H9 (cell line): ENCODE results near the gene FARP2. TPM values are rescaled to one million over a fixed set of nuclear protein-coding genes. Genes with fewer than 3 reads are reported as not detected.
A peak's percentile ranks its signal among the peaks of the same experiment; 100 is the strongest.

Experiments
- DNase-seq: peaks from one replicate; pipeline ENCODE4 v3.0.0-alpha.2; 2017
- H2AFZ ChIP-seq: one replicate; pipeline ENCODE4 v1.6.1; 2013; ENCODE audit warnings: mild to moderate bottlenecking, low read length, control low read depth, moderate library complexity
- H2AK5ac ChIP-seq: 2 replicates; pipeline ENCODE4 v1.6.1; 2013; ENCODE audit warnings: low read length, control low read depth, mixed read lengths; ENCODE audit not compliant: insufficient read length
- H2BK120ac ChIP-seq: one replicate; pipeline ENCODE4 v1.6.1; 2013; ENCODE audit warnings: low read depth, mild to moderate bottlenecking, low read length, control low read depth, inconsistent platforms; ENCODE audit not compliant: poor library complexity, severe bottlenecking
- H2BK12ac ChIP-seq: 2 replicates; pipeline ENCODE4 v1.6.1; 2013; ENCODE audit warnings: low read length, control low read depth, mixed read lengths, low read depth; ENCODE audit not compliant: insufficient read length
- H2BK15ac ChIP-seq: 2 replicates; pipeline ENCODE4 v1.6.1; 2013; ENCODE audit warnings: low read depth, low read length, control low read depth
- H2BK20ac ChIP-seq: one replicate; pipeline ENCODE4 v1.6.1; 2013; ENCODE audit warnings: low read depth, mild to moderate bottlenecking, low read length, control low read depth, inconsistent platforms; ENCODE audit not compliant: poor library complexity, severe bottlenecking
- H2BK5ac ChIP-seq: 2 replicates; pipeline ENCODE4 v1.6.1; 2013; ENCODE audit warnings: low read length, control low read depth, mixed read lengths; ENCODE audit not compliant: insufficient read length
- H3K14ac ChIP-seq: 2 replicates; pipeline ENCODE4 v1.6.1; 2013; ENCODE audit warnings: low read length, control low read depth; ENCODE audit not compliant: insufficient read depth
- H3K18ac ChIP-seq: 2 replicates; pipeline ENCODE4 v1.6.1; 2013; ENCODE audit warnings: low read depth, mild to moderate bottlenecking, mixed read lengths, low read length, control low read depth; ENCODE audit not compliant: insufficient read length
- H3K23ac ChIP-seq: 2 replicates; pipeline ENCODE4 v1.6.1; 2013; ENCODE audit warnings: low read length, control low read depth, mixed read lengths, low read depth; ENCODE audit not compliant: insufficient read length
- H3K23me2 ChIP-seq: 2 replicates; pipeline ENCODE4 v1.6.1; 2013; ENCODE audit warnings: low read depth, mild to moderate bottlenecking, mixed read lengths, low read length, control low read depth; ENCODE audit not compliant: insufficient read length, poor library complexity, severe bottlenecking
- H3K27ac ChIP-seq: 2 replicates; pipeline ENCODE4 v1.5.1; 2013; ENCODE audit warnings: low read length, control low read depth, mixed read lengths, low read depth; ENCODE audit not compliant: insufficient read length
- H3K27me3 ChIP-seq: 2 replicates; pipeline ENCODE4 v1.6.1; 2013; ENCODE audit warnings: low read length, control low read depth, inconsistent platforms; ENCODE audit not compliant: insufficient read depth
- H3K4ac ChIP-seq: 2 replicates; pipeline ENCODE4 v1.6.1; 2013; ENCODE audit warnings: low read depth, mild to moderate bottlenecking, control low read depth, inconsistent platforms, low read length, moderate library complexity
- H3K4me1 ChIP-seq: 2 replicates; pipeline ENCODE4 v1.6.1; 2013; ENCODE audit warnings: low read length, control low read depth, inconsistent platforms; ENCODE audit not compliant: insufficient read depth
- H3K4me2 ChIP-seq: 2 replicates; pipeline ENCODE4 v1.6.1; 2013; ENCODE audit warnings: low read length, control low read depth, mixed read lengths; ENCODE audit not compliant: insufficient read length, insufficient read depth
- H3K56ac ChIP-seq: 2 replicates; pipeline ENCODE4 v1.6.1; 2013; ENCODE audit warnings: low read depth, mild to moderate bottlenecking, mixed read lengths, low read length, control low read depth; ENCODE audit not compliant: insufficient read length
- H3K79me1 ChIP-seq: 2 replicates; pipeline ENCODE4 v1.6.1; 2013; ENCODE audit warnings: low read depth, mild to moderate bottlenecking, moderate library complexity, low read length, control low read depth, inconsistent platforms; ENCODE audit not compliant: insufficient read depth, poor library complexity, severe bottlenecking
- H3K79me2 ChIP-seq: 2 replicates; pipeline ENCODE4 v1.6.1; 2013; ENCODE audit warnings: low read length, control low read depth, inconsistent platforms; ENCODE audit not compliant: insufficient read depth
- H3K9ac ChIP-seq: 2 replicates; pipeline ENCODE4 v1.6.1; 2013; ENCODE audit warnings: low read length, control low read depth, mixed read lengths; ENCODE audit not compliant: insufficient read length; ENCODE audit errors: extremely low read depth
- H3K9me3 ChIP-seq: one replicate; pipeline ENCODE4 v1.6.1; 2013; ENCODE audit warnings: low read depth, low read length, inconsistent platforms; ENCODE audit not compliant: control insufficient read depth
- H3T11ph ChIP-seq: one replicate; pipeline ENCODE4 v1.6.1; 2013; ENCODE audit warnings: mild to moderate bottlenecking, low read length, control low read depth, inconsistent platforms
- H4K20me1 ChIP-seq: one replicate; pipeline ENCODE4 v1.6.1; 2013; ENCODE audit not compliant: control insufficient read depth, insufficient read length, insufficient read depth
- H4K5ac ChIP-seq: 2 replicates; pipeline ENCODE4 v1.6.1; 2013; ENCODE audit warnings: low read depth, mild to moderate bottlenecking, mixed read lengths, low read length, control low read depth; ENCODE audit not compliant: insufficient read length
- H4K8ac ChIP-seq: replicated peaks from 2 replicates; pipeline ENCODE4 v1.6.1; 2013; ENCODE audit warnings: low read length, control low read depth, mixed read lengths, low read depth; ENCODE audit not compliant: insufficient read length
- H4K91ac ChIP-seq: 2 replicates; pipeline ENCODE4 v1.6.1; 2013; ENCODE audit warnings: low read depth, mild to moderate bottlenecking, moderate library complexity, mixed read lengths, low read length, control low read depth; ENCODE audit not compliant: insufficient read length
- H3K27ac Mint-ChIP-seq, 3 experiments: 2 replicates in 2 of 3; 3 replicates in 1 of 3; pipeline ENCODE4 v1.8.0; 2020 to 2021; ENCODE audit warnings: mixed read lengths in 3 of 3, mild to moderate bottlenecking in 1 of 3, moderate library complexity in 1 of 3
- H3K27me3 Mint-ChIP-seq: 2 replicates; pipeline ENCODE4 v1.8.0; 2021; ENCODE audit warnings: low read depth, mild to moderate bottlenecking, moderate library complexity, mixed read lengths
- H3K36me3 Mint-ChIP-seq, 3 experiments: 2 replicates in 2 of 3; 3 replicates in 1 of 3; pipeline ENCODE4 v1.8.0; 2020 to 2021; ENCODE audit warnings: low read depth in 3 of 3, mixed read lengths in 3 of 3; ENCODE audit not compliant: insufficient read depth in 1 of 3
- H3K4me1 Mint-ChIP-seq, 2 experiments: 2 replicates each; pipeline ENCODE4 v1.8.0; 2020; ENCODE audit warnings: mixed read lengths in 2 of 2
- H3K4me3 Mint-ChIP-seq, 2 experiments: 2 replicates in 1 of 2; 3 replicates in 1 of 2; pipeline ENCODE4 v1.8.0; 2020 to 2021; ENCODE audit warnings: mild to moderate bottlenecking in 2 of 2, mixed read lengths in 2 of 2, moderate library complexity in 1 of 2
- H3K9me3 Mint-ChIP-seq, 2 experiments: 2 replicates in 1 of 2; 3 replicates in 1 of 2; pipeline ENCODE4 v1.8.0; 2020; ENCODE audit warnings: mild to moderate bottlenecking in 2 of 2, mixed read lengths in 2 of 2, moderate library complexity in 1 of 2
- CTCF ChIP-seq: fragments of 200-600 bp; sonication (generic); conservative IDR thresholded peaks from 3 replicates; pipeline ENCODE4 v1.8.0; 2021; ENCODE audit warnings: antibody characterized with exemption, mild to moderate bottlenecking
- WGBS: extraction: QIAGEN DNeasy Blood & Tissue Kit; methylation state at CpG from one replicate; pipeline ENCODE4 v1.1.7; 2013; ENCODE audit warnings: missing lambda C conversion rate, low lambda C conversion rate, mixed read lengths; ENCODE audit not compliant: insufficient read length; ENCODE audit errors: extremely low coverage; 5-methylcytosine and 5-hydroxymethylcytosine counted together
- total RNA-seq: library from RNA; stranded (reverse); gene quantifications from 2 replicates; pipeline ENCODE4 v1.2.1, GENCODE V29; 2021

Gene FARP2
- total RNA-seq, 1 experiment from 2014 or later = 33.9 TPM

- Histone ChIP-seq H2AK5ac (no peak overlapping the region), H2AFZ (no peak overlapping the region), H3K79me1 (peaks cover 5% of the 10 kb centered on the region), H3K9me3 (no peaks in the 10 kb centered on the region), H3K23me2 (peaks cover 4% of the 10 kb centered on the region), H3K9ac (peak overlapping the region; percentile 0), H4K91ac (no peak overlapping the region), H3T11ph (no peak overlapping the region), H3K27ac (peak overlapping the region; percentile 4), H2BK20ac (no peak overlapping the region), H2BK12ac (no peak overlapping the region), H4K5ac (no peak overlapping the region), H4K20me1 (no peaks in the 10 kb centered on the region), H3K4me1 (peaks cover 2% of the 10 kb centered on the region; the same call in 1 of the 2 replicates), H2BK15ac (no peak overlapping the region), H3K56ac (no peak overlapping the region), H2BK120ac (no peak overlapping the region), H3K18ac (peak overlapping the region; percentile 16), H3K23ac (no peak overlapping the region), H2BK5ac (no peak overlapping the region), H3K79me2 (peaks cover 7% of the 10 kb centered on the region; the same call in 1 of the 2 replicates), H3K4ac (no peak overlapping the region), H3K14ac (no peak overlapping the region), H3K27me3 (no peaks in the 10 kb centered on the region), H4K8ac (no peak overlapping the region), H3K4me2 (peak overlapping the region; percentile 71)
- Mint-ChIP-seq H3K4me1 (peaks cover 37 to 40% of the 10 kb centered on the region in 2 experiments), H3K9me3 (no peaks in the 10 kb centered on the region), H3K27ac (peak overlapping the region; percentile 89 to 97 (median 91)), H3K27me3 (no peaks in the 10 kb centered on the region), H3K4me3 (peak overlapping the region; percentile 54 to 78), H3K36me3 (peaks cover 13 to 43% (median 37%) of the 10 kb centered on the region in 3 experiments; a peak in 6 of 7 replicates)
- WGBS = no CpG with 5 or more reads among the region's 40 CpGs
- TF ChIP-seq CTCF = no peak
- DNase-seq = peak; percentile 87
Measured at GRCh38 chr2:241354668-241355658, 1.1 kb upstream of the FARP2 start.
